Neural cell (in vitro differentiated cells): Measurements from ENCODE around the gene ZFYVE28. TPM values are rescaled to one million over a fixed set of nuclear protein-coding genes. Genes with fewer than 3 reads are reported as not detected.

Source experiments
- H2AFZ ChIP-seq: fragments of 200-600, 300-800 bp; sonication (generic), shearing (Covaris generic); 2 replicates; pipeline ENCODE4 v1.6.0; 2014; ENCODE audit warnings: low read depth, mild to moderate bottlenecking, antibody characterized with exemption, low read length, moderate library complexity
- H3F3A ChIP-seq: fragments of 200-600 bp; shearing (Covaris generic); 2 replicates; pipeline ENCODE4 v1.6.1; 2016; ENCODE audit warnings: mild to moderate bottlenecking, moderate library complexity, mixed read lengths, antibody characterized with exemption, low read length; ENCODE audit not compliant: insufficient read depth, poor library complexity, severe bottlenecking
- H3K27ac ChIP-seq: fragments of 200-600, 300-800 bp; sonication (generic), shearing (Covaris generic); 2 replicates; pipeline ENCODE4 v1.5.1; 2014; ENCODE audit warnings: mild to moderate bottlenecking, low read length, moderate library complexity
- H3K27me3 ChIP-seq: fragments of 300-800, 200-600 bp; sonication (generic), shearing (Covaris generic); 2 replicates; pipeline ENCODE4 v1.6.0; 2014; ENCODE audit warnings: mild to moderate bottlenecking, low read depth, low read length, moderate library complexity; ENCODE audit not compliant: insufficient read depth
- H3K36me3 ChIP-seq: fragments of 300-800, 200-600 bp; sonication (generic), shearing (Covaris generic); 2 replicates; pipeline ENCODE4 v1.5.1; 2014; ENCODE audit warnings: mild to moderate bottlenecking, antibody characterized with exemption, low read length, moderate library complexity; ENCODE audit not compliant: insufficient read depth
- H3K4me2 ChIP-seq: fragments of 300-800, 200-600 bp; sonication (generic), shearing (Covaris generic); 2 replicates; pipeline ENCODE4 v1.6.0; 2014; ENCODE audit warnings: mild to moderate bottlenecking, low read length
- H3K4me3 ChIP-seq: fragments of 300-800, 200-600 bp; sonication (generic), shearing (Covaris generic); 2 replicates; pipeline ENCODE4 v1.5.1; 2014; ENCODE audit warnings: mild to moderate bottlenecking, low read length, moderate library complexity
- H3K79me2 ChIP-seq: fragments of 200-600 bp; shearing (Covaris generic); replicated peaks from 2 replicates; pipeline ENCODE4 v1.6.0; 2014; ENCODE audit warnings: mild to moderate bottlenecking, low read length, moderate library complexity; ENCODE audit not compliant: insufficient read depth
- H3K9ac ChIP-seq: fragments of 300-800, 200-600 bp; sonication (generic), shearing (Covaris generic); 2 replicates; pipeline ENCODE4 v1.6.1; 2016; ENCODE audit warnings: mild to moderate bottlenecking, low read length, mixed read lengths
- H3K9me2 ChIP-seq: fragments of 200-600 bp; shearing (Covaris generic); 2 replicates; pipeline ENCODE4 v1.6.1; 2016; ENCODE audit warnings: mild to moderate bottlenecking, low read length, mixed read lengths; ENCODE audit not compliant: insufficient read depth
- H3K9me3 ChIP-seq: fragments of 200-600, 300-800 bp; sonication (generic), shearing (Covaris generic); 2 replicates; pipeline ENCODE4 v1.6.1; 2016; ENCODE audit warnings: mild to moderate bottlenecking, mixed run types, low read length, moderate library complexity, mixed read lengths
- H4K20me1 ChIP-seq: fragments of 200-600 bp; shearing (Covaris generic); 2 replicates; pipeline ENCODE4 v1.6.1; 2016; ENCODE audit warnings: mild to moderate bottlenecking, mixed run types; ENCODE audit not compliant: insufficient read depth
- EZH2 ChIP-seq: fragments of 200-600, 300-800 bp; shearing (Covaris generic), sonication (generic); IDR thresholded peaks from 2 replicates; pipeline ENCODE4 v1.6.1; 2014; ENCODE audit warnings: antibody characterized with exemption, low read length, borderline replicate concordance, mild to moderate bottlenecking; ENCODE audit not compliant: insufficient read depth, poor library complexity, severe bottlenecking
- MXI1 ChIP-seq: fragments of 450-650 bp; conservative IDR thresholded peaks from 2 replicates; pipeline ENCODE4 v1.6.1; 2014; ENCODE audit warnings: antibody characterized with exemption, mild to moderate bottlenecking; ENCODE audit not compliant: poor library complexity, severe bottlenecking
- RAD21 ChIP-seq: fragments of 450-650 bp; conservative IDR thresholded peaks from 2 replicates; pipeline ENCODE4 v1.6.1; 2014; ENCODE audit warnings: antibody characterized with exemption, mild to moderate bottlenecking, moderate library complexity
- REST ChIP-seq: IDR thresholded peaks from 2 replicates; pipeline ENCODE4 v1.6.1; 2012; ENCODE audit warnings: borderline replicate concordance
- SMC3 ChIP-seq: fragments of 450-650 bp; conservative IDR thresholded peaks from 2 replicates; pipeline ENCODE4 v1.6.1; 2014; ENCODE audit warnings: antibody characterized with exemption, mild to moderate bottlenecking, moderate library complexity; ENCODE audit not compliant: poor library complexity
- TAF1 ChIP-seq: IDR thresholded peaks from 2 replicates; pipeline ENCODE4 v1.6.1; 2012; ENCODE audit warnings: low read depth
- polyA plus RNA-seq: library from polyadenylated mRNA; depleted of rRNA; stranded (reverse); fragments of >200 nt; gene quantifications from 2 replicates; pipeline ENCODE4 v1.2.3, GENCODE V29; 2014

The ZFYVE28 gene
- polyA plus RNA-seq, 1 donor from 2014 or later, result 2.4 TPM

DNA sequence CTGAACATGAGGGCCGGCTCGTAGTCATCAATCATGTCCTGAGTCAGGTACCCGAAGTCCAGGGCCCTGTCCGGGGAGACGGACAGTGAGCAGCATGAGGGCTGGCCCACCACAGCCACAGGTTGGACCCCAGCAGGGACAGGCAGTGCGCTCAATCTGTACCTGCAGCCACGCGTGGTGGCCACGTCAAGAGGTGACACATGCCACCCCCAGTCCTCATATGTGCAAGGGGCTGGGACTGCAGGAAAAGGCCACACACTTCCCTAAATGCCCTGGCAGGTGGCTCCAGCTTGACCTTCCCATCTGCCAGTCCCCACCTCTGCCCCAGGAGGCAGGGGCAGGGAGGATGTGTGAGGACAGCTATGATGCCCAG is 82.7 kb downstream of the ZFYVE28 start:
- H3K27ac ChIP-seq, result no peak overlapping the region
- H4K20me1 ChIP-seq, result no peaks in the 10 kb centered on the region
- no peaks in the 10 kb centered on the region for H3K36me3 ChIP-seq
- H3K4me2 ChIP-seq, result no peak overlapping the region
- H3F3A ChIP-seq, result no peaks in the 10 kb centered on the region
- H2AFZ ChIP-seq, result no peak overlapping the region
- H3K4me3 ChIP-seq, result no peak overlapping the region
- no peak overlapping the region for H3K9ac ChIP-seq
- no peak for TF ChIP-seq RAD21
- TF ChIP-seq SMC3, result no peak
- TF ChIP-seq REST, result no peak
- no peak for TF ChIP-seq TAF1
- no peaks in the 10 kb centered on the region for H3K9me2 ChIP-seq
- H3K27me3 ChIP-seq, result no peaks in the 10 kb centered on the region
- H3K79me2 ChIP-seq, result no peaks in the 10 kb centered on the region
- no peaks in the 10 kb centered on the region for H3K9me3 ChIP-seq

DNA sequence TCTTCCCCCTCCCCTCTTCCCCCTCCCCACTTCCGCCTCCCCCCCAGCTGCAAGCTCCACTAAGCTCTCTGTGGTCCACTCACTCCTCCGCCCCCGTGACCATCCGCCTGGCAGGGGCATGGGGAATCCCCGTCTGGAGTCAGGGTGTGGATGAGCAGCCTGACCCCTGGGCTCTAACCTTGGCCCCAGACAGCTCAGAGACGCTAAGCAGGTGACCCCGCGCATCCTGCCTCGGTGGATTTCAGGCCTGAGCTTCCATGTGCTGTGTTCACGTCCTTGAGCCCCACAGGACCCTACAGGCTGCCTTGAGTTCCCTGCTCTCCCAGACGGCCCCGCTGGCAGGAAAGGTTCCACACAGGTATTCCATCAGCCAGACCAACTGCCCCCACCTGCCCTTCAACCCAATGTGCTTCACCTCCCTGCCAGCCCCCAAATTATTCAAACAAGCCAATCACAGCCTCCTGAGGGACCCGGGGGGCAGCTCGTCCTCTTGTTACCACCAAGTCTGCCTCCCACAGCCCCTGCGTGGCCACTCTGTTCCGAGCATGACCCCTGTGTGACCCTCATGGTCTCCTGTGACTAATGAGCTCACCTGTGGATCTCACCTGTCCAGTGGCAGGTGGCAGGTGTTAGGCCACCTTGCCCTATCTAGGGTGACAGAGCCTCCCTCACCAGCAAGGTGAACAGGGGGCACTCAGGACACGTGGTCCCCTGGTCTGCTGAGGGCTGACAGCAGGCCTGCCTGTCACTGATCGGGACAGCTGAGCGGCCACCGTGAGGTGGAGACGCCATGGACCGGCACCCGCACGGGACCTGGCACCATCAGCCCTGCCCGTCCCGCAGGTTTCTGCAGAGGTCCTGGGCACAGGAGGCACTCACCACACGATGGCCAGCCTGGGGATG is 83.4 kb downstream of the ZFYVE28 start:
- no peak overlapping the region for H3K4me2 ChIP-seq
- H3K36me3 ChIP-seq, result no peaks in the 10 kb centered on the region
- no peaks in the 10 kb centered on the region for H3K79me2 ChIP-seq
- H3K27ac ChIP-seq, result no peak overlapping the region
- no peak overlapping the region for H2AFZ ChIP-seq
- no peaks in the 10 kb centered on the region for H3F3A ChIP-seq
- no peak for TF ChIP-seq MXI1
- no peak for TF ChIP-seq TAF1
- no peak for TF ChIP-seq EZH2
- no peaks in the 10 kb centered on the region for H3K9me3 ChIP-seq
- H3K4me3 ChIP-seq, result no peak overlapping the region
- H3K9me2 ChIP-seq, result no peaks in the 10 kb centered on the region
- no peak overlapping the region for H3K9ac ChIP-seq
- no peaks in the 10 kb centered on the region for H3K27me3 ChIP-seq
- H4K20me1 ChIP-seq, result no peaks in the 10 kb centered on the region

DNA sequence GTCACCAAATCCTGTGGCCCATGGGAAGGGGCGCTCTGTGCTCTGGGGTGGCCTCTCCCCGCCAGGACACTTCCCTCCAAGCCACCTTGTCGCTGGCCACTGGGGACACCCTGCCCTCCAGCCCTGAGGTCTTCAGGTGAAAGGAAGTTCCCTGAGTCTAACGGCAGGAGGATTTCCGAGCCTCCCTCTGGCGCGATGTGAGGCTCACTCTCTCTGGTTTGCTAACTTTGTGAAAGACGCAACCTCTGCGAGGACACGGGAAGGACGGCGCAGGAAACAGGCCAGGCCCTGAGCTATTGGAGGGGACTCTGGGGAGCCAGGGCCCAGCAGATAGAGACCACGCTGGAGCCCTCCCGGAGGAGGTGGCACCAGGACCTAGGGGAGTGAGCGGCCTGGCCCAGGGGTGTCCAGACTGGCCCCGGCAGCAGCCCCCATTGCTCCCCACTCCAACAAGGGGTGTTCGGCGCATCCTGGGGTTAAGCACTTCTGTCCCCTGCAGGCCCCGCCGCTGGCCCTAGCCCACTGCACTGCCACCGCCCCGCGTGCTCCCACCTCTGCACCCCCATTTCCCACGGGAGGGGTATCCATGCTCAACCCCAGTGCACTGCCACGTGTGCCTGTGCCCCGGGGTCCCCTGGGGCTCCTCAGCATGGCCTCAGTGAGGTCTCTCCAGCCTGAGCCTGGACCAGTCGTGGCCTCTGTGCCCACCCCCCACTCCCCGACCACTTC is 84.4 kb downstream of the ZFYVE28 start:
- no peaks in the 10 kb centered on the region for H3K9me2 ChIP-seq
- no peaks in the 10 kb centered on the region for H3K79me2 ChIP-seq
- no peaks in the 10 kb centered on the region for H3K27me3 ChIP-seq
- no peak overlapping the region for H3K4me3 ChIP-seq
- H3K27ac ChIP-seq, result no peak overlapping the region
- H3K9me3 ChIP-seq, result no peaks in the 10 kb centered on the region
- H3K9ac ChIP-seq, result no peak overlapping the region
- TF ChIP-seq RAD21, result no peak
- no peaks in the 10 kb centered on the region for H4K20me1 ChIP-seq
- no peak overlapping the region for H3K4me2 ChIP-seq
- H2AFZ ChIP-seq, result no peak overlapping the region
- H3K36me3 ChIP-seq, result no peaks in the 10 kb centered on the region
- no peaks in the 10 kb centered on the region for H3F3A ChIP-seq
